GM18909 (cell line): ENCODE results near the gene PEAK1.

Experiments
- ATAC-seq: cut with Tn5 transposase; IDR thresholded peaks from one replicate; pipeline ENCODE4 v1.9.1; 2021; ENCODE audit warnings: mild to moderate bottlenecking; ENCODE audit not compliant: unreplicated experiment, poor library complexity

The PEAK1 gene

DNA sequence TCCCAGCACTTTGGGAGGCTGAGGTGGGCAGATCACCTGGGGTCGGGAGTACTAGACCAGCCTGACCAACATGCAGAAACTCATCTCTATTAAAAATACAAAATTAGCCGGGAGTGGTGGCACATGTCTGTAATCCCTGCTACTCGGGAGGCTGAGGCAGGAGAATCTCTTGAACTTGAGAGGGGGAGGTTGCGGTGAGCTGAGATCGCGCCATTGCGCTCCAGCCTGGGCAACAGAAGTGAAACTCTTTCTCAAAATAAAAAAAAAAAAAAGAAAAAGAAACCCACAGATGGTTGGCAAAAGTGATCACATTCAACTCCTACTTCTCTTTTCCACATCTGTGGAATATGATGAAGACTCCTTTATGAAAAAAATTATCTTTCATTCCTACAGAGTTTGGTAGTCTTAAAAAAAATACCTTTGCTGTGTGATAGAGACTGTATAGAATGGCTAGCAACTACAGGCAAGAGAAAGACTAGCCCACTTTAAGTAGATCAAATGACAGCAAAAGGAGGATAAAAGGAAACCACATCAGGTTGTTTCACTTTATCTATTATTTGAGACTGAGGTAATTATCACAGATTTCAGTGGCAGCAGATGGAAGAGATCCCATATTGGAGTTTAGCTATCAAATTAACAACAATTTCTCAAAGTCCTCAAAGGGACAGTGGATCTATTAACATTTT lies 176.0 kb downstream of the PEAK1 start:
- no peak for ATAC-seq

- ATAC-seq = no peak
These were observed 176.8 kb downstream of the PEAK1 start for GRCh38 chr15:77243135-77243534.

GRCh38 chr15:77239882-77240608 lies 179.9 kb downstream of the PEAK1 start:
- no peak for ATAC-seq

GRCh38 chr15:77235566-77235965 lies 184.3 kb downstream of the PEAK1 start:
- no peak for ATAC-seq

DNA sequence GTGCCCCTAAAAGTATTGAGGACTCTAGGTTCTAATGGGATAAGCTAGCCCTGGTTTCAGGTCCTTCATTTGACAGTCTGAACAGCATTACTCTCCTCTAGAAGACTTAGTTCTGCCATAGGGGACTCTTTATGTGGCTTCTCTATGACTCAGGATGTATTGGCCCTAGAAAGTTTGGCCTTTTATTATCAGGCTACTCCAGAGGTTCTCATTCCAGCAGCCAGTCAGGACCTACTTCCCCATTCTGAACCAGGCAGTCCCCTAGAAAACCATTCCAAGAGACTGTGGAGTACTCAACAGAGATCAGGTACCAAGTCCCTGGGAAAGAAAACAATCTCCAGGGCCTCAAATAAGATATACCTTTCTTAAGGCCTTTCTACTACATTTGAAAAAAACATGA lies 191.1 kb downstream of the PEAK1 start:
- ATAC-seq = no peak

DNA sequence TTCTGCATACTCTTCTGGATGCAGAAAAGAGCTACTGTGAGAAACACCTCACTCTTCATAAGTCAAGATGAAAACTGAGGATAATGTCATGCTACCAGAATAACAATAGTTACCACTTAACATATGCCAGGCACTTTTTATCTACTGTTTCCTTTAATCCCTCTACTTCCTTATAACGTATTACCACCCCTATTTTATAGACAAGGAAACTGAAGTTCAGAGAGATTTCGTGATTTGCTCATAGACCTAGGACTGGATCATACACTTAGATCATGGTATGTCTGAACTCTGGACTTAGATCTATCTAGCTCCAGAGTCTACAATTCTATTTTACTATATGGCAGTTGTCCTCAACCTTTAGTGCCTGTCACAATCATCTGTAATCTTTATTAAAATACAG lies 193.3 kb downstream of the PEAK1 start:
- no peak for ATAC-seq

- no peak for ATAC-seq
These were observed 194.3 kb downstream of the PEAK1 start for GRCh38 chr15:77225646-77226045.

GRCh38 chr15:77225088-77225487 lies 194.8 kb downstream of the PEAK1 start:
- ATAC-seq = no peak

DNA sequence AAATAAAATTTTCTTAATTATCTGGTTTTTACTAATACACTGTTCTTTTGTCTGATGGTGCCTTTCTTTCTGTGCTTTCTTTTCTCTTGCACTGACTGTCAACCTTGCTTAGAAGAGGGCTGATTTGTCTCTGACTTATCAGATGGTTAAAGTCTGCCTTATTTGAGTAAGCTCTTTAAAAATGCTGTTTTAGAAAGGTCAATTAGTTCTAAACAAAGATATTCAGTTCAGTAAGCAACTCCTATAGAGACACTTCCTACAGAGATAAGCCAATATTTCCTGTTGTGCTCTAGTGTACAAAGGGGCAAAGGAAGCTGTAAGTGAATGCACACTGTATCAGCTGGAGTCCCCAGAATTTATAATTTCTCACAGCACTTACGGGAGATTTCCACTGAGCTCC lies 195.6 kb downstream of the PEAK1 start:
- ATAC-seq = no peak

DNA sequence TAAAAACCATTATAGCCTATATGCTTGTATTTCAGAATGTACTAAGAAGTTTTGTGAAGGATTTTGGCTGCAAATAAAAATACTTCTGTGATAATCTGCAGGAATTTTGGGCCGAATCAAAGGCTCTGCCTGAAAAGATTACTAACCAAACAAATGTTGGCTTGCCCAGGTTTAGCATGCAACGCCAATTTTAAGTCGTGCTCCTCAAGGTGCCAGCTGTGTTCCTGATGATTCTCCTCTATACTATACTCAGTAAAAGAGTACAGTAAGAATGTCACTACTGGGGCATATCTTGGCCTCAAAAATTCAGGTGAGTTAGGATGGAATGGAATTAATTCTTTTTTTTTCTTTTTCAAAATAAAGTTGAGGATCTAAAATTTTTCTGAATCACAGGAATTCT lies 198.2 kb downstream of the PEAK1 start:
- ATAC-seq = no peak

DNA sequence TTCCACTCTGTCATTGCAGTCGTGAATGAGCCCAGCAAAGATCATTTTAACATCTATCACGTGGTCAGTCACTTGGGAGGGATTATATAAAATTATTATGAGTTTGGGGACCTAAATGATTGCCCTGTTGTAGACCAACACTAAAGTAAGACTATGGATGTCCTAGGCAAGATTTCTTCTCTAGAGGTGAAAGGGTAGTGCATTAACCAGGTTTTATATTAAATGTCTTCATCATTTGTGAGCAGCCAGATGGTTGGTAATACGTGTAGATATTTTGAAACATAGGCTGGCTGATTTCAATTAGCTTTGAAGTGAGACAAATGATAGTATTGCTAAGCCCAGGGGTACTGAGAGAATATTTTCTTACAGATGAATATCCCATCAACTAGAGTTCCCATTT lies 198.7 kb downstream of the PEAK1 start:
- ATAC-seq = no peak

GRCh38 chr15:77219841-77220240 lies 200.1 kb downstream of the PEAK1 start:
- no peak for ATAC-seq

DNA sequence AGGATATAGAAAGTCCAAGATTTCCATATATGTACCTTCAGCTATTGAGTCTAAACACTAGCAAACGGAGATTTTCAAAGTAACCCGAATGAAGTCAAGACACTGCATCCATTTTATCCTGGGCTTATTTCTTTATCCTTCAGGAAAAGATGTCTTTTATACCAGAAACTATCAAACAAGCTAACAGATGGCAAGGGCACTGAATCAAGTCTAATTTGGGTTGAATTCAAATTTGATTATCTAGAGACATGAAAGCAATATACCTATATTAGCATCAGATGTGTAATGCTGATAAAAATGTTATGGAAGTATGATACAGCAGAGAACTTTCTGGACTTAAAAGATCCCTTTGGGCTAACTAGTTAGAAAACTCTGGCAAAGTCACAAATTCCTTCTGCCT lies 210.7 kb downstream of the PEAK1 start:
- no peak for ATAC-seq

DNA sequence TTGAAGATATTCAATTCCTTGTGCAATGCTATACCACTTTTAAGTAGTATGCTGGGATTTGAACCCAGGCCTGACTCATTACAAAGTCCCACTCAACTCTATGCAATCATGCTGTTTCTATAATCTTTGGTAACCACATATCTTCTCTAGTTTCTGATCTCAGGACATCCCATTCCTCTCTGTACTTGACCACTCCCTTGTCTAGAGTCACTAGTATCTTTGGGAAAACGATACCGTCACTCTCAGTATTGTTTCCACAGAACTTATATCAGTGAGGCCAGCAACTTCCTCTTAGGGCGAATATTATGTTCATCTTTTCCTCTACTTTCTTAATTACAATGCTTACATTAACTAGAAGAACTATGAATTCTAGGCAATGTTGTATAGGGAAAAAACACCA lies 211.7 kb downstream of the PEAK1 start:
- ATAC-seq = no peak

- no peak for ATAC-seq
These were observed 218.2 kb downstream of the PEAK1 start for GRCh38 chr15:77201665-77202064.

DNA sequence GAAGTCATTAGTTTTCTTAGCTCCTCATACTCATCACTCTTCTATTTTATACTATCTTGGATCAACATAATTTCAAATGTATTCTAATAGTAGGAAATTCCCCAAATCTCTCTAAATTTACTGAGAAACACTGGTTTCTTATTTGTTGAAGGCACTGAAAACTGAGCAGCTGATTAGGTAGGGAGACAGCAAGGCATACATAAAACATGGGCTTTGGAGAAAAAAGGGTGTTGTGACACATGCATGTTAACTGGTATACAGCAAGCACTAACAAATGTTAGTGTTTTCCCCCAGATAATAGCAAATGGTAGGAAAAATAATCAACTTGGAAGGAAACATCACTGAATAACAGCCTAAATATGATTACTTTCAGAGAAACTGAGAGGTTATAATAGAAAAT lies 223.5 kb downstream of the PEAK1 start:
- ATAC-seq = no peak

DNA sequence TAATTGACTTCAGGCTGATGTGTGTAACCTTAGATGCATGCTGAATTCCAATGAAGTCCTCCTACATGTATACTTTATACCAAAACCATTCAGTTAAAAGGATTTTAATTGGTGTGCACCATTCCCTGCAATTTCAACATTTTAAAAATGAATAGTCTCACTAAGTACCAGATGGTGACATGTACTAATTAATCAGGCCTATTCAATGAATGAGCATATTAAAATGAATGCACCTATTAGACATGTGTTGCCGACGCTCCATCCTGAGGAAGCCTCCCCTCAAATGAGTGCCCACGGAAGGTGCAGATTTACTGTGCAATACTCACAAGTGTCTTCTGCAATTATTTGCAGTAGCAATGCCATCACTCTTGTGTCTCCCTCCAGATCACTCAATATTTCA lies 224.3 kb downstream of the PEAK1 start:
- no peak for ATAC-seq

GRCh38 chr15:77192451-77192850 lies 227.5 kb downstream of the PEAK1 start:
- no peak for ATAC-seq

- no peak for ATAC-seq
These were observed 228.6 kb downstream of the PEAK1 start for GRCh38 chr15:77191230-77191834.

DNA sequence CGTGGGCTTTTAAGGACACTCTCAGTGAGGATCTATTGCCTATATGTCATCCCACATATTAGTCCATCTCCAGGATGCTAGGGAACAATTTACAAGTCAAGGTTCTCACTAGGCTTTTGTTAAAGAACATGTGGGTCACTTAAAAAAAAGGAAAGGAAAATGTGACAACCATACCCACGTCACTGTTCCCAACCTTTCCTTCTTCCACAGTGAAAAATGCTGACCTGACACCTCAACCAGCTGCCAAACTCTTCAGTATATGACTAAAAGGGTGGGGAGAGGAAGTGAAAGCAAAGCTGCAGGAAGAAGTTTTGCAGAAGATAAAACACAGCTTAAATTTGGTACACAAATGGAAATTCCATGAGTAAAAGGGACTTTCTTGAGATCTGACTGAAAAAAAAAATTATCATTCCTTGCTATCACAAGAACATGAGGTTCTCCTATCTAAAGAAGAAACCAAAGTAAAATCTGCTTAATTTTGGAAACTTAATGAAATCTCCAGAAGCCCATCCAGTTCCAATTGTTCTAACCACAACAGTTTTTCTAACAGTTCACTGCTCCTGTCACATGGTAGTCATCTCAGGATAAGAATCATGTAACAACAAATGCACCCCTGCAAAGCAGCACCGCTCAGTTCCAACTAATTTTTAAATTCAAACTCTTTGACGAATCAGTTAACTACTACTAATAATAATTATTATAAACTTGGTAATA lies 232.0 kb downstream of the PEAK1 start:
- peak; percentile 47 for ATAC-seq

GRCh38 chr15:77186594-77187011 lies 233.3 kb downstream of the PEAK1 start:
- ATAC-seq = no peak
